ENCODE data around the gene METTL26.

DNA sequence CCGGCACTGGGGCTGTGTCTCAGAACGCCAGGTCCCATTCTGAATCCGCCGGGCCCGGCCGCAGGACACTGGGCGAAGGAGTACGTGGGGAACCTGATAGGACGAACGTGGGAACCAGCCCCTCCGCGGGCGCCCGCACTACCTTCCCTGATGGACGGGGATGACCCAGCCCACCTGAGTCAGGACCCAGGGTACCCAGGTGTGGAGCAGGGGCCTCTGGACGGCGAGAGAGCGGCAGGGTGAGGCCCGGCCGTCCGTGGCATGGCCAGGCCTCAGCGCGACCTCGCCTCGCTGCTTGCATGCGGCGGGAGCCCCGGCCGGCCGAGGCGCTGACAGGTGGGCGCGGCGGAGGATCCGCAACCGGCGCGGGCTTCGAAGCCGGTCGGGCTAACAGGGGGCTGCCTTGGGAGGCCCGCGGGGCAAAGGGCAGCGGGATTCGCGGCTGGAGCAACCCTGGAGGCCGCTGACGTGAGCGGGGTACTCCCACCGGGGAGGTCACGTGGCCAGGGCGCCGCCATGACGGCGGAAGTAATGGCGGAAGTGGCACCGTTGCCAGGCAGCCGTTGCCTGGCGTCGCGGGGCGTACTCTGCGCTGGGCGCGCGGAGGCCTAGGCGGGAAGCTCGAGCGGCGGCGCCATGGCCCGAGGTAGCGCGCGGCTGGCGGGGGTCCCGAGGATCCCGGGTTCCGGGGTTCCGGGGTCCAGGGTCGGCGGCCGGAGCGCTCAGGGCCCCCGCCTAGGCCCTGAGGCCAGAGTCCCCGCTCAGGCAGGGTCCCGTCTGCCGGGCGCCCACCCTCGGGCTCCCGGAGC is 12.9 kb upstream of the METTL26 start, which contains the start of gene WDR90:
- TF ChIP-seq, protein P1, sequence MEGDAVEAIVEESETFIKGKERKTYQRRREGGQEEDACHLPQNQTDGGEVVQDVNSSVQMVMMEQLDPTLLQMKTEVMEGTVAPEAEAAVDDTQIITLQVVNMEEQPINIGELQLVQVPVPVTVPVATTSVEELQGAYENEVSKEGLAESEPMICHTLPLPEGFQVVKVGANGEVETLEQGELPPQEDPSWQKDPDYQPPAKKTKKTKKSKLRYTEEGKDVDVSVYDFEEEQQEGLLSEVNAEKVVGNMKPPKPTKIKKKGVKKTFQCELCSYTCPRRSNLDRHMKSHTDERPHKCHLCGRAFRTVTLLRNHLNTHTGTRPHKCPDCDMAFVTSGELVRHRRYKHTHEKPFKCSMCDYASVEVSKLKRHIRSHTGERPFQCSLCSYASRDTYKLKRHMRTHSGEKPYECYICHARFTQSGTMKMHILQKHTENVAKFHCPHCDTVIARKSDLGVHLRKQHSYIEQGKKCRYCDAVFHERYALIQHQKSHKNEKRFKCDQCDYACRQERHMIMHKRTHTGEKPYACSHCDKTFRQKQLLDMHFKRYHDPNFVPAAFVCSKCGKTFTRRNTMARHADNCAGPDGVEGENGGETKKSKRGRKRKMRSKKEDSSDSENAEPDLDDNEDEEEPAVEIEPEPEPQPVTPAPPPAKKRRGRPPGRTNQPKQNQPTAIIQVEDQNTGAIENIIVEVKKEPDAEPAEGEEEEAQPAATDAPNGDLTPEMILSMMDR (IDR thresholded peaks at IDR 0.05): no peak
- TF ChIP-seq EZH2phosphoT487 (IDR thresholded peaks at IDR 0.05) (no peak), EZH2 (IDR thresholded peaks at IDR 0.05) (no peak)
